ENCODE results near the gene ASB4.

GRCh38 chr7:95485391-95486123 lies at the start of gene ASB4:
- TF ChIP-seq POLR2A (IDR thresholded peaks at IDR 0.05) = no peak
- TF ChIP-seq POLR2AphosphoS5 (IDR thresholded peaks at IDR 0.05) = no peak
- TF ChIP-seq CTCF (IDR thresholded peaks at IDR 0.05 in 8 of 11, conservative IDR thresholded peaks at IDR 0.05 in 3 of 11) = no peak

Measured in spleen (tissue), 7 donors.